K562 (cell line): ENCODE measurements around the gene RBFA. TPM values are rescaled to one million over a fixed set of nuclear protein-coding genes. Genes with fewer than 3 reads are reported as not detected.

Experiments
- ATAC-seq: fragments of 200-7000 bp; cut with Tn5 transposase; 3 replicates; pipeline ENCODE4 v1.9.1; 2020; ENCODE audit warnings: moderate library complexity
- BruUV-seq: library from RNA; stranded (reverse); fragments of 400-500 nt; replicated peaks from 2 replicates; lab custom pipeline; 2021; lab: Mats Ljungman, UMichigan
- CTCF ChIA-PET: fragments of 300-600 bp; formaldehyde crosslinking; extraction: SDS; loops from one replicate; lab custom pipeline; 2021; ENCODE audit warnings: low intra/inter-chr PET ratio; lab: Yijun Ruan, JAX
- POLR2A ChIA-PET: fragments of 300-600, 350-650 bp; sonication (Branson Sonifier 250); formaldehyde crosslinking; extraction: SDS; loops from one replicate; lab custom pipeline; 2021; ENCODE audit warnings: antibody characterized with exemption, inconsistent platforms; lab: Yijun Ruan, JAX
- DNase-seq, 4 experiments: peaks; one replicate each; pipeline versions ENCODE4 v3.0.0 to v3.0.0-alpha.2; 2011 to 2018; ENCODE audit warnings: low spot score in 3 of 4, mixed read lengths in 3 of 4; ENCODE audit errors: extremely low read depth in 1 of 4
- FAIRE-seq: peaks from 2 replicates; lab custom pipeline; 2011; peaks lifted over from hg19 to GRCh38; lab: Jason Lieb, UNC
- H2AFZ ChIP-seq: 2 replicates; pipeline ENCODE4 v1.6.0; 2011; ENCODE audit warnings: low read depth, low read length, control low read depth, inconsistent platforms
- H3K27ac ChIP-seq: fragments of 200-600 bp; 3 replicates; pipeline ENCODE4 v1.8.0; 2011; ENCODE audit warnings: low read depth, mild to moderate bottlenecking, control low read depth, inconsistent platforms, low read length, moderate library complexity, mixed read lengths; ENCODE audit errors: extremely low read depth
- H3K27me3 ChIP-seq, 2 experiments: fragments of 300-600 bp in 1 of 2; 2 replicates in 1 of 2; 3 replicates in 1 of 2; pipeline versions ENCODE4 v1.6.0 to v1.8.0; 2011; ENCODE audit warnings: inconsistent platforms in 2 of 2, low read length in 2 of 2, mild to moderate bottlenecking in 1 of 2, mixed read lengths in 1 of 2, moderate library complexity in 1 of 2; ENCODE audit not compliant: control insufficient read depth in 2 of 2, insufficient read depth in 2 of 2
- H3K36me3 ChIP-seq: fragments of 300-600 bp; 3 replicates; pipeline ENCODE4 v1.8.0; 2011; ENCODE audit warnings: mild to moderate bottlenecking, low read length, inconsistent platforms; ENCODE audit not compliant: control insufficient read depth, insufficient read depth
- H3K4me1 ChIP-seq, 2 experiments: fragments of 200-600 bp in 1 of 2; replicated peaks in 1 of 2; 2 replicates in 1 of 2; 3 replicates in 1 of 2; pipeline versions ENCODE4 v1.5.1 to v1.8.0; 2011; ENCODE audit warnings: inconsistent platforms in 2 of 2, low read length in 2 of 2, mild to moderate bottlenecking in 1 of 2, mixed read lengths in 1 of 2, moderate library complexity in 1 of 2; ENCODE audit not compliant: control insufficient read depth in 2 of 2, insufficient read depth in 2 of 2
- H3K4me2 ChIP-seq: 2 replicates; pipeline ENCODE4 v1.6.1; 2011; ENCODE audit warnings: low read length, control low read depth, inconsistent platforms, mixed read lengths; ENCODE audit not compliant: insufficient read depth
- H3K4me3 ChIP-seq: fragments of 200-600 bp; sonication (generic), shearing (Covaris generic); 2 replicates; pipeline ENCODE4 v1.5.1; 2016; ENCODE audit warnings: control low read depth, inconsistent platforms
- H3K79me2 ChIP-seq: fragments of 200-600 bp; 3 replicates; pipeline ENCODE4 v1.8.0; 2011; ENCODE audit warnings: low read length, inconsistent platforms; ENCODE audit not compliant: control insufficient read depth, insufficient read depth
- H3K9ac ChIP-seq, 2 experiments: 2 replicates each; pipeline versions ENCODE4 v1.6.0 to v1.6.1; 2011; ENCODE audit warnings: low read depth in 2 of 2, low read length in 2 of 2, control low read depth in 1 of 2, inconsistent platforms in 1 of 2, mild to moderate bottlenecking in 1 of 2, mixed read lengths in 1 of 2; ENCODE audit not compliant: insufficient read depth in 1 of 2
- H3K9me1 ChIP-seq: one replicate; pipeline ENCODE4 v1.6.0; 2011; ENCODE audit warnings: inconsistent platforms, mild to moderate bottlenecking, low read length, moderate library complexity; ENCODE audit not compliant: control insufficient read depth, insufficient read depth
- H3K9me3 ChIP-seq: replicated peaks from 2 replicates; pipeline ENCODE4 v1.5.1; 2011; ENCODE audit warnings: low read depth, low read length, inconsistent platforms; ENCODE audit not compliant: control insufficient read depth, insufficient read depth
- H4K20me1 ChIP-seq: replicated peaks from 2 replicates; pipeline ENCODE4 v1.6.1; 2011; ENCODE audit warnings: low read length, inconsistent platforms, mixed read lengths; ENCODE audit not compliant: control insufficient read depth, insufficient read depth
- FOXJ2 ChIP-seq: fragments of 200-800 bp; sonication (Bioruptor generic); IDR thresholded peaks from 2 replicates; pipeline ENCODE4 v1.6.1; 2016; ENCODE audit warnings: missing genetic modification characterization, missing compliant biosample characterization
- HLTF ChIP-seq: fragments of 450-650 bp; IDR thresholded peaks from 2 replicates; pipeline ENCODE4 v1.6.1; 2016
- RBM25 ChIP-seq: fragments of 200-400 bp; formaldehyde crosslinking; IDR thresholded peaks from 2 replicates; pipeline ENCODE4 v1.6.1; 2018; ENCODE audit warnings: low read length, low read depth, moderate library complexity; ENCODE audit not compliant: severe bottlenecking
- SMAD2 ChIP-seq: fragments of 150-350 bp; IDR thresholded peaks from 2 replicates; pipeline ENCODE4 v1.6.1; 2014; ENCODE audit warnings: low read depth, mild to moderate bottlenecking, low read length
- SRSF9 ChIP-seq: fragments of 200-400 bp; formaldehyde crosslinking; IDR thresholded peaks from 2 replicates; pipeline ENCODE4 v1.6.1; 2017; ENCODE audit warnings: low read depth, low read length, borderline replicate concordance
- TAF9B ChIP-seq: fragments of 450-650 bp; IDR thresholded peaks from 2 replicates; pipeline ENCODE4 v1.6.1; 2018; ENCODE audit warnings: mild to moderate bottlenecking; ENCODE audit not compliant: partially characterized antibody
- TOE1 ChIP-seq, 2 experiments: fragments of 450-650 bp in 1 of 2; sonication (generic) in 1 of 2; formaldehyde crosslinking in 1 of 2; IDR thresholded peaks; 2 replicates each; pipeline versions ENCODE4 v1.7.1 to v1.8.0; 2016 to 2022; ENCODE audit warnings: borderline replicate concordance in 2 of 2, mild to moderate bottlenecking in 2 of 2, antibody characterized with exemption in 1 of 2, inconsistent platforms in 1 of 2, low read depth in 1 of 2, missing genetic modification reagents in 1 of 2, moderate library complexity in 1 of 2
- WGBS: fragments of 100-300 bp; shearing (Covaris generic); methylation state at CpG from one replicate; pipeline ENCODE4 v1.1.6; 2016; ENCODE audit warnings: low coverage, mixed read lengths; ENCODE audit not compliant: insufficient coverage; ENCODE audit errors: missing lambda C conversion rate; 5-methylcytosine and 5-hydroxymethylcytosine counted together
- in situ Hi-C: fragments of 300-500 bp; cut with MboI; formaldehyde crosslinking; loops from 4 replicates; pipeline ENCODE4 v1.15.0; 2018; ENCODE audit warnings: inconsistent platforms, mixed read lengths
- intact Hi-C: fragments of 100-400 bp; cut with micrococcal nuclease; formaldehyde crosslinking; loops from 2 replicates; pipeline ENCODE4 v1.14.2; 2022
- polyA plus RNA-seq, 8 experiments: library from polyadenylated mRNA; depleted of rRNA in 4 of 8; stranded (reverse) in 5 of 8; unstranded in 3 of 8; fragments of >200 nt; fragmentation: Nextera tagmentation in 2 of 8; fragmentation: Illumina TruSeq in 1 of 8; extraction: Ambion mirVana in 2 of 8; extraction: Trizol in 1 of 8; gene quantifications; 2 replicates each; pipeline versions ENCODE4 v1.2.1 to v1.2.3, GENCODE V29; 2011 to 2014; ENCODE audit warnings: inconsistent platforms in 1 of 8, missing spikeins in 1 of 8
- total RNA-seq, 7 experiments: library from RNA; depleted of rRNA in 6 of 7; stranded (reverse); fragments of >200 nt in 6 of 7; fragmentation: Illumina TruSeq in 2 of 7; extraction: Trizol in 2 of 7; gene quantifications; 2 replicates each; pipeline versions ENCODE4 v1.2.1 to v1.2.3, GENCODE V29; 2011 to 2021; ENCODE audit warnings: low replicate concordance in 1 of 7
- TF ChIP-seq, protein P1 (sequence below): fragments of 450-650 bp; formaldehyde crosslinking; IDR thresholded peaks from 2 replicates; pipeline ENCODE4 v1.4.0; 2022; ENCODE audit warnings: missing genetic modification characterization
- TF ChIP-seq, protein P2 (sequence below): fragments of 450-650 bp; IDR thresholded peaks from 2 replicates; pipeline ENCODE4 v1.6.1; 2016; ENCODE audit warnings: antibody characterized with exemption
- TF ChIP-seq, protein P3 (sequence below): fragments of 450-650 bp; formaldehyde crosslinking; IDR thresholded peaks from 2 replicates; pipeline ENCODE4 v1.4.0; 2020; ENCODE audit warnings: mild to moderate bottlenecking, moderate library complexity

RBFA gene
- total and polyA plus RNA-seq, 9 of the 15 experiments (the other 6 are each of a cell fraction or from before 2014, with no cell fraction given): 3.4 to 41.9 (median 25.8) TPM

DNA sequence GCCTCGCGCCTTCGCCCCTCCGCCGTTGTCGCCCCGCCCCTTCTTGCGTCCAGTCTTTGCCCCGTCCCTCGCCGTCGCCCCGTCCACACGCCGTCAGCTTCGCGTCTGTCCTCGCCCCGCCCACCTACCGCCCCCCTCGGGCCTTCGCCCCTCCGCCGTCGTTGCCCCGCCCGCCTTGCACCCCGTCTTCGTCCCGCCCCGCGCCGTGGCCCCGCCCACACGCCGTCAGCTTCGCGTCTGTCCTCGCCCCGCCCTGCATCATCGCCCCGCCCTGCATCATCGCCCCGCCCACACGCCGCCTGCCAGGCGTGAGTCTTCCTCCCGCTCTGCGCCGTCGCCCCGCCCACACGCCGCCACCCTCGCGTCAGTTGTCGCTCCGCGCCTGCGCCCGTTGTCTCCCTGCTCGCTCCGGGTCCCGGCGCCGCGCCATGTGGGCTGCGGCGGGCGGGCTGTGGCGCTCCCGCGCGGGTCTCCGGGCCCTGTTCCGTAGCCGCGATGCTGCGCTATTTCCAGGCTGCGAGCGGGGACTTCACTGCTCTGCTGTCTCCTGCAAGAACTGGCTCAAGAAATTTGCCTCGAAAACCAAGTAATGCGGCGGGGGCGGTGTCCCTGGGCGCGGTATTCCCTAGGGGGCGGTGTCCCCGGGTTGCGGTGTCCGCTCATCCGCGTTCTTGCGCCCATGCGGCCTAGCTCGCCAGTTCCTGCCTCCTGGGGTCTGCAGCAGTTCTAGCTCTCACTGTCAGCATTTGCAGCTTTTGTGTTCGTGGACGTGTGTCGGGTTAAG, at the start of gene RBFA (continued):
- TF ChIP-seq RBM25: no peak
- TF ChIP-seq SMAD2: no peak

DNA sequence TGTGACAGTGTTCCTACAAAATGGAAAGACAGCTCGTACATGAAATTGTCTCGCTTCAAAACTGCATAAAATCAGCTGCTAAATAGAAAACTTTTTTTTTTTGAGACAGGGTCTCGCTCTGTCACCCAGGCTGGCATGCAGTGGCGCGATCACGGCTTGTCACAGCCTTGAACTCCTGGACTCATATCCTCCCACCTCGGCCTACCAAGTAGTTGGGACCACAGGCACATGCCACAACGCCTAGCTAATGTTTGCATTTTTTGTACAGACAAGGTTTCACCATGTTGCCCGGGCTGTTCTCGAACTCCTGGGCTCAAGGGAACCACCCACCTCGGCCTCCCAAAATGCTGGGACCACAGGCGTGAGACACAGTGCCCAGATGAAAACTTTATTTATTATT, 49.1 kb upstream of the RBFA start:
- Histone ChIP-seq H4K20me1 (peaks cover 21% of the 10 kb centered on the region), H3K79me2 (peaks cover 93% of the 10 kb centered on the region), H3K27ac (no peak overlapping the region), H3K4me2 (no peak overlapping the region), H2AFZ (no peak overlapping the region), H3K4me1 (peaks cover 18 to 21% of the 10 kb centered on the region in 2 experiments; a peak in 4 of 5 replicates), H3K9ac (no peak overlapping the region), H3K27me3 (no peaks in the 10 kb centered on the region), H3K36me3 (peaks cover 50% of the 10 kb centered on the region), H3K9me1 (peaks cover 7% of the 10 kb centered on the region), H3K9me3 (no peaks in the 10 kb centered on the region), H3K4me3 (no peak overlapping the region)
- POLR2A ChIA-PET: interaction anchor here (0.7 to 1.8 kb wide), 3 partner anchors 17 to 49 kb away, joined by 3 to 4 read pairs (median 4); partner anchors contain the start of gene RBFA
- FAIRE-seq (no peak), DNase-seq (no peak), ATAC-seq (no peak)
- no peak for TF ChIP-seq TAF9B
- TF ChIP-seq, protein P1, sequence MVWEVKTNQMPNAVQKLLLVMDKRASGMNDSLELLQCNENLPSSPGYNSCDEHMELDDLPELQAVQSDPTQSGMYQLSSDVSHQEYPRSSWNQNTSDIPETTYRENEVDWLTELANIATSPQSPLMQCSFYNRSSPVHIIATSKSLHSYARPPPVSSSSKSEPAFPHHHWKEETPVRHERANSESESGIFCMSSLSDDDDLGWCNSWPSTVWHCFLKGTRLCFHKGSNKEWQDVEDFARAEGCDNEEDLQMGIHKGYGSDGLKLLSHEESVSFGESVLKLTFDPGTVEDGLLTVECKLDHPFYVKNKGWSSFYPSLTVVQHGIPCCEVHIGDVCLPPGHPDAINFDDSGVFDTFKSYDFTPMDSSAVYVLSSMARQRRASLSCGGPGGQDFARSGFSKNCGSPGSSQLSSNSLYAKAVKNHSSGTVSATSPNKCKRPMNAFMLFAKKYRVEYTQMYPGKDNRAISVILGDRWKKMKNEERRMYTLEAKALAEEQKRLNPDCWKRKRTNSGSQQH (CRISPR knock-in tag): no peak
- no peak for TF ChIP-seq FOXJ2
- TF ChIP-seq, protein P2, sequence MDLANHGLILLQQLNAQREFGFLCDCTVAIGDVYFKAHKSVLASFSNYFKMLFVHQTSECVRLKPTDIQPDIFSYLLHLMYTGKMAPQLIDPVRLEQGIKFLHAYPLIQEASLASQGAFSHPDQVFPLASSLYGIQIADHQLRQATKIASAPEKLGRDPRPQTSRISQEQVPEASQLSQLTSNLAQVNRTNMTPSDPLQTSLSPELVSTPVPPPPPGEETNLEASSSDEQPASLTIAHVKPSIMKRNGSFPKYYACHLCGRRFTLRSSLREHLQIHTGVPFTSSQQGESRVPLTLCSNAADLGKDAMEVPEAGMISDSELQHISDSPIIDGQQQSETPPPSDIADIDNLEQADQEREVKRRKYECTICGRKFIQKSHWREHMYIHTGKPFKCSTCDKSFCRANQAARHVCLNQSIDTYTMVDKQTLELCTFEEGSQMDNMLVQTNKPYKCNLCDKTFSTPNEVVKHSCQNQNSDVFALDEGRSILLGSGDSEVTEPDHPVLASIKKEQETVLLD: no peak
- no peak for TF ChIP-seq HLTF
- no peak for TF ChIP-seq SRSF9
- TF ChIP-seq, protein P3, sequence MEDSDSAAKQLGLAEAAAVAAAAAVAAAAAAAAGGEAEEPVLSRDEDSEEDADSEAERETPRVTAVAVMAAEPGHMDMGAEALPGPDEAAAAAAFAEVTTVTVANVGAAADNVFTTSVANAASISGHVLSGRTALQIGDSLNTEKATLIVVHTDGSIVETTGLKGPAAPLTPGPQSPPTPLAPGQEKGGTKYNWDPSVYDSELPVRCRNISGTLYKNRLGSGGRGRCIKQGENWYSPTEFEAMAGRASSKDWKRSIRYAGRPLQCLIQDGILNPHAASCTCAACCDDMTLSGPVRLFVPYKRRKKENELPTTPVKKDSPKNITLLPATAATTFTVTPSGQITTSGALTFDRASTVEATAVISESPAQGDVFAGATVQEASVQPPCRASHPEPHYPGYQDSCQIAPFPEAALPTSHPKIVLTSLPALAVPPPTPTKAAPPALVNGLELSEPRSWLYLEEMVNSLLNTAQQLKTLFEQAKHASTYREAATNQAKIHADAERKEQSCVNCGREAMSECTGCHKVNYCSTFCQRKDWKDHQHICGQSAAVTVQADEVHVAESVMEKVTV (CRISPR knock-in tag): no peak
- no peak for TF ChIP-seq TOE1 (IDR thresholded peaks at IDR 0.05; ENCODE audit: borderline replicate concordance)
- no peak for TF ChIP-seq TOE1 (CRISPR knock-in tag; IDR thresholded peaks at IDR 0.05; ENCODE audit: borderline replicate concordance, low read depth)
- in situ Hi-C loops: no loop called here
- intact Hi-C loops: no loop called here
- 93% methylated on average over 9 of the region's 12 CpGs for WGBS
- CTCF ChIA-PET: no interaction called here
- BruUV-seq: no TSS peak
